Stimulated activated CD4-positive, alpha-beta T cell treated with anti-CD3 and anti-CD28 coated beads, Interleukin-1b, Interleukin-23, amount 100 ng/mL, for 1 hour (primary cell): Measurements from ENCODE around the gene KASH5.
A peak's percentile ranks its signal among the peaks of the same experiment; 100 is the strongest.

Experiments
- DNase-seq, 2 donors: peaks; one replicate each; pipeline ENCODE4 v3.0.0-alpha.2; 2020; ENCODE audit warnings: low read depth in 2 of 2

Gene KASH5

GRCh38 chr19:49387936-49388372 is at the start of gene KASH5:
Gene KASH5 (plus strand): TSS chr19:49388249. CDS start chr19:49390884, 2,635 bp downstream.
- DNase-seq = peak; percentile 69 to 84

GRCh38 chr19:49338691-49339300 is 49.3 kb upstream of the KASH5 start:
- no peak for DNase-seq

- no peak for DNase-seq
These were observed 48.6 kb upstream of the KASH5 start for GRCh38 chr19:49339301-49340068.

GRCh38 chr19:49340069-49340864 is 47.8 kb upstream of the KASH5 start:
- DNase-seq = no peak

- no peak for DNase-seq
These were observed 47.0 kb upstream of the KASH5 start for GRCh38 chr19:49340865-49341718.

- DNase-seq = no peak
These were observed 45.7 kb upstream of the KASH5 start for GRCh38 chr19:49342291-49342721.

- no peak for DNase-seq
These were observed 44.9 kb upstream of the KASH5 start for GRCh38 chr19:49343123-49343522.

- no peak for DNase-seq
These were observed 43.3 kb upstream of the KASH5 start for GRCh38 chr19:49344505-49345423.

GRCh38 chr19:49347191-49347590 is 40.9 kb upstream of the KASH5 start:
- DNase-seq = no peak

GRCh38 chr19:49347835-49348234 is 40.2 kb upstream of the KASH5 start:
- DNase-seq = no peak

- no peak for DNase-seq
These were observed 39.5 kb upstream of the KASH5 start for GRCh38 chr19:49348305-49349189.

- DNase-seq = no peak
These were observed 38.5 kb upstream of the KASH5 start for GRCh38 chr19:49349567-49349966.

GRCh38 chr19:49355909-49356353 is 32.1 kb upstream of the KASH5 start:
- no peak for DNase-seq

GRCh38 chr19:49356382-49356781 is 31.7 kb upstream of the KASH5 start:
- no peak for DNase-seq

- DNase-seq = no peak
These were observed 30.9 kb upstream of the KASH5 start for GRCh38 chr19:49357186-49357585.

- DNase-seq = no peak
These were observed 27.9 kb upstream of the KASH5 start for GRCh38 chr19:49359851-49360820.

- no peak for DNase-seq
These were observed 26.5 kb upstream of the KASH5 start for GRCh38 chr19:49361438-49362047.
